ENCODE results near the gene LRMDA.

LRMDA gene

GRCh38 chr10:76397181-76398042 lies 966.0 kb downstream of the LRMDA start:
- no peak for DNase-seq

DNA sequence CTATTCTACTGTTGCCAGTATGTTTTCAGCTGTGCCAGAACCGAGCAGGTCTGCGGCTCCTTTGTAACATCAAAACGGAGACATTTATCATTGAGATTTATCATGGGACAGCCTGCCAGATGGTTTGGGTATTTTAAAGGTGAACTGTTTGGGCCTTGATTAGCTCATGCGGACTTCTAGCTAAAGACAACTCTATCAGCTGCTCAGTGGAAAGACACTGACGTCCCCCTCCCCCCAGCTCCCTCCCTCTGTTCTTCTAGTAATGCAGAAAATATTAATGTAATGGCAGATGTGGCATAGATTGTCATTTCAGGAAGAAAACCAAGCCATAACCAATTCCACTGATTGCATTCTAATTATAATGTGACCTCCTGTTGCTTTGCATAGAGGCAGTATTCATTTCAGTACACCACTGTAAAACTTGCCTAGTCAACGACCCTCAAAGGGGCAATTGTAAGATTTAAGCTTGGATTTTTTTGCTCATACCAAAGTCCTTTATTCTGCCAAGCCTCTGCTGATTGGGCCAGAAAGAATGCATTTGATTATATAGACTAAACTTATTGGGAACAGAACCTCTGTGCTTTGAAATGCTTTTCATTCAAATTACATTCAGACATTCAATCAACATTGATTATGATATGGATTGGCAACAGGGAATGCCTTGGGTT lies 966.8 kb downstream of the LRMDA start:
- DNase-seq = no peak

DNA sequence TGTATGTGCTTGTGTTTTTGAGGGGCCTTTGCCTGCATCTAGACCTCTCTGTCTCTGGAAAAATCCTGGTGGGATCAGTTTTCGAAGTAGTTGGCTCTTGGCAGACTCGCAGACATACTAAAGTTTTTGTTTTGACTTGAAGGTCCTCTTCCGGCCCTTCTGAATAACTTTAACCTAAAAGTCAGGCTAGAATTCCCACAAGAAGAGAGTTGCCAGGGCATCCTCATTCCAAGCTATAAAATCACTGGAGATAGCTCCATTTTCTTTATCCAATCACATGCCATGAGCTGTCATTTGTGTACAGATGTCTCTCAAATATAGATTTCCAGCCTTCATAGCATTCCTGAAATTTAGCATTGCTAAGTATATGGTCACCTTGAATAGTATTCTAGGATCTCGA lies 967.8 kb downstream of the LRMDA start:
- no peak for DNase-seq

- DNase-seq = no peak
These were observed 969.6 kb downstream of the LRMDA start for GRCh38 chr10:76401006-76401405.

- DNase-seq = peak in 1 of 2 donors; percentile 61
These were observed 972.5 kb downstream of the LRMDA start for GRCh38 chr10:76403912-76404311.

GRCh38 chr10:76404531-76404930 lies 973.1 kb downstream of the LRMDA start:
- no peak for DNase-seq

- DNase-seq = no peak
These were observed 974.5 kb downstream of the LRMDA start for GRCh38 chr10:76405922-76406321.

DNA sequence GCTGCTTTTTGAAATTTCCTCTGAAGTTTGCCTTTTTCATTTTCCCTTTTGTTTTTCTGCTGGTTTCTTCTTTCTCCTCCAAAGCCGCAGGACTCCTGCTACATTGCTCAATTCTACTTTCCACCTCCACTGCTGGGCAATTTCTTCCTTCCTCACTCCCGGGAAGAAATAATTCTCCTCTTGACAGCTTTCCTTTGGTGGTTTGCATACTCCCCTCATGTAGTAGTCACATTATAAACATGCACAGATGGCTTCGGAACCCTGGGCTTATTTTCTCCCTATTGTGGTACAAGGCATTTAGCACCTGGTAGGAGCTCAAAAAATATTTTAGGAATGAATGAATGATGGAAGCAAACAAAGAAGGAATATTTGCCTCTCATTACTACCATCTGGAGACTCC lies 977.2 kb downstream of the LRMDA start:
- no peak for DNase-seq

DNA sequence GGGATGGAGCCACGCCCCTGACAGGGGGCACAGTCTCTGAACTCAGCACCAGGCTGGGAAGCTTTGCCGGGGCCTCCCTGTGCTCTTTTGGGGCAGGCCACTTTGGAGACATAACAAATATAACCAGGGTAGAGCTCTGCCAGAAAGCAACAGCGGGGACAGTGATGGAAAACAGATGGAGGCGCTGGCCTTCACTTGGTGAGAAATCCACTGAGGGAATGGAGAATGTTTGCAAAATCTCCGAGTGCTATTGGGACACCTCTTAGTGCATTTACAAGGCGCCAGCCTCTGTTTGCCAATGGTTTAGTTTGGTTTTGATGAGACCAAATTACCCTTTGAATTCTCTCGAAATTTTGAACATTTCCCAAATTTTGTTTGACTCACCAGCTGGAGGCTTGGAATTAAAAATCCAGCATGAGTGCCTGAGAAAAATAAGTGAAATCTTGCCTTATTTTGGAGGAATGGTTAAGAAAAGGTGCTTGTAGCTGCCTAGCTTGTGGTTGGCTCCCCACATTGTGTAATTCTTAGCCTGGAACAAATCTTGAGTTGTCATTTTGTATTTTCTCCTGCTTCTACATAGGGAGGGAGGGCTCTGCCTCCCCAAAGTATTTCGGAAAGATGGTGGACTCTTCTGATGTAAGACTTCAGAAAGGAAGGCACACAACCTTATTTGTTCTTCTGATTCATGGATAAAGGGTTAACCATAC lies 980.5 kb downstream of the LRMDA start:
- no peak for DNase-seq

- no peak for DNase-seq
These were observed 984.1 kb downstream of the LRMDA start for GRCh38 chr10:76415554-76415953.

DNA sequence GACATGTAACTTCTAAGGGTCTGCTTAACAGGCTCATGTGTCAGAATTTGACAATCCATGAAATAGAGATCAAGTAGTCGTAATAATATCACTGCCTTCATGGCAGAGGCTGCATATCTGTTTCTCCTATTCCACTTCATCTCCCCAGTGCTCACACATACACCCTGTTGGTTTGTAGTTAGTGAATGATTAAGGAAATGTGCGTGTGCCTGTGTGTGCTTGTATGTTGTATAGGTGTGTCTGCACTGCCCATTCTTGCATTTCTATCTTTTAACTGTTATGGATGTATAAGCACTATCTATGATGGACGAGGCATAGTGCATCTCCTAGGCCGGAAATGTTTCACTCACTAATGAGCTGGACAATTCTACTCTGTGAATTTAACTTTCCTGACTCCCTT lies 985.2 kb downstream of the LRMDA start:
- no peak for DNase-seq

DNA sequence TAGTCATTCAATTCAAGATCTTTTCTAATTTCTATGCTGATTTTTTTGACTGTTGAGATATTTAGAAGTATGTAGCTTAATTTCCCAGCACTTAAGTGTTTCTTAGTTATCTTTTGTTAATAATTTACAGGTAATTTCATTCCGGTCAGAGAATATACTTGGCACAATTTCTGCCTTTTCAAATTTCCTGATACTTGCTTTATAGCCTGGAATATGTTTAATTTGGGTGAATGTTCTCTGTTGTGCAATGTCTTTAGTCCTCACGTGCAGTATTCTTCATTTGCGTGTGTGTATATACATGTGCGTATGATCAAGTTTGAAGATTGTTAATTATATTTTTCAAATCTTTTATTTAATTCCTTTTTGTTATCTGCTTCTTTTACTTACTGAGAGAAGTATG lies 989.3 kb downstream of the LRMDA start:
- no peak for DNase-seq

GRCh38 chr10:76422769-76423168 lies 991.3 kb downstream of the LRMDA start:
- DNase-seq = no peak

- DNase-seq = no peak
These were observed 997.3 kb downstream of the LRMDA start for GRCh38 chr10:76428551-76429367.

DNA sequence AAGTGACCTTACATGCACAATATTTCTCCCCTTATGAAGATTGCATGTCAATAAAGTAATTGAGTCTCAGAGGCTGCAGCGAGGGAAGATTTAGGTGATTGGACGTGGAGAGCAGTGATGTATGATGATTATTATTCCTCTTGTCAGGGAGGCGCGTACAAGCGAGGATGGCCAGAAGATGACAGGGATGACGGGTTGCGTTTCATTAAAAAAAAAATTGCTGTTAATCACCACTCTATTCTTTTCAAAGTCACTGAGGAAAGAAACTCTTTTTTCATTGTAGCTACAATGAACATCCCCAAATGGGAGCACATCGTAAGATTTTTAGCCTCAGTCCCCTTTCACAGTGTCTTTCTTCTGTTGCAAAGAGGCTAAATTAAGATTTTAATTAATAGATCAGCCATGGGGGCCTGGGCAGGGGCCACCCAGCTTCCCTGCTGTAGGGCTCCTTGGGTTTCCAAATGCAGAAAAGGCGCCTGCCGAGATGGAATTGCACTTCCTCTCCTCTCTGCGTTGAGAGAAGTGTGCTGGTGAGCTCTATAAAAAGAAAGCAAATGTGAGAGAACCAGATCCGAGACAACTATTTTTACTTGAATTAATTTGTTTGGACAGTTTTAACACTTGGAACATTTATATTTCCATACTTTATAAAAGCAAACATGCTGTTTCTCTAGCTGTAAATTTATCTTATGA lies 998.1 kb downstream of the LRMDA start:
- DNase-seq = no peak

DNA sequence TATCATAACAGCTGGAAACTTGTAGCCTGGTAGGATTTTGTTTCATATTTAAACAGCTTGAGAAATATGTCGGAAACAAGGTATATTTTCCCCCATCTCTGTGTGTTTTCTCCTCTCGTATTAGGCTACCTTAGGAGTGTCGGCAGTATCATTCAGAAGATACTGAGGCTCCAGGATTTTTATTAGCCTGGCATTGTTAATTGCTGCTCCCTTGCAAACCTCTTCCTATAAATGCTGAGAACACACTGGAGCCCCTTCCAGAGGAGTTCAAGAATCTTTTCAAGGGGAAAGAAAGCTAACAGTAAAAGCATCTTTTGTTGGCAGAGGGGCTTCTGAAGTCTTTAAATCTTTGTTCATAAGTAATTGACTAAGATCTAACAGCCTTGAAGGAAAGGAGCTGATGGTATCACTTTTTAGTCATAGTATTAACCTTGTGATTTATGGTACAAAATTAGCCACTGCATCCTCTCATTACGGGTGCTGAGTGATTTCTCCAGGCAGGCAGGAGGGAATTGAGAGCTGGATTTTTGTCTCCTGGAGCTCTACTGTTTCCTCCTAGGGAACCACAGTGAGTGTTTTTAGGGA lies 998.7 kb downstream of the LRMDA start:
- no peak for DNase-seq

- no peak for DNase-seq
These were observed 1000.9 kb downstream of the LRMDA start for GRCh38 chr10:76432016-76433012.

DNA sequence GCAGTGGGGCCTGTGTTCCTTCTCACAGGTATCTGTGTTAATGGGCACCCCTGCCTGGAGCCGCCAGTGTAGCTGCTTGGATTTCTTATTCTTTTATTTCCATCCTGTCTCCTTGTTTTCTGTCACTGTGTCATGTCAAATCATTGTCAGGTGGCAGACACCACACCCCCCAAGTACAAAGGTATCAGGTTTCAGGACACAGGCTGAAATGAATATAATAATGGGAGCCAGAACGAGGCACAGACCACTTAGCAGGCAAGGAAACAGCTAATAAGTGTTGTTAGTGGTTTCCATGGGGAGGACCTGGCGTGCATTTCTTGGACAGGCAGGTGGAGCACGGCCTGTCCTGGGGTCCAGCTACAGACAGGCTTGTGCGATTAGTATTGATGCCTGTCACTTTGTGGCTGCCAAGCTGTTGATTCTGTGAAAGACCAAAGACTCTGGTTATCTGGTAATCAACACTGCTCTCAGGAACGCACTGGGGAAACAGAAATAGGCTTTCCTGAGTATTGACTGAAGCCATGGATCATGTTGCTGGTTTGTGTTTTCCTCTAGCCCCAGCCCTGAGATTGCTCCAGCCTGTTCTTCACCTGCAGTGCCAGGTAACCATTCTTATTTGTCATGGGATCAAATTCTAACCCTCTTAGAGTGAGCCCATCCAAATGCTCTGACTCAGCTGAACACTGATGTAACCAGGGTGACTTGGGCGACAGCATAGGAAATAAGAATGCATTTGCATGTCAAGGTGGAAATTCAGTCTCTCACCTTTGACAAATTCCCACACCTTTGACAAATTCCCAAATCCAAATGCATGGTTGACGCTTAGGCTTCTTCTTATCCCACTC lies 1002.0 kb downstream of the LRMDA start:
- DNase-seq = no peak

DNA sequence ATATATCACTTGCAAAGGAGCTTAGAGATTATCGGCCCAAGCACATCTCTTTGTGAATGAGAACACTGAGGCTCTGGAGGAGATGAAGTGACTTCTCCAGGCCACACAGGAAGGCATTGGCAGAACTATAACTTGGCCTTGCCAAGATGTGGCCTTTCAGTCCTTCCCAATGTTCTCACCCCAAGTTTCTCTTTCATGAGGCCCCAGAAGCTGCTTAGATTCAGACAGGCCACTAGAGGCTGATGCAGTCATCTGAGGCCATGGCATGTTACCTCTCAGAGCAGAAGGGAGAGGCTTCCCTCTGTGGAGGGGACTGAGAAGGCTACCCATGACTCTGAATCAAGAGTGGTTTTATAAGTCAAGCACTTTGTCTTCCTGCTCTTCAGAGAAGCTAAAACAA lies 1003.7 kb downstream of the LRMDA start:
- no peak for DNase-seq

GRCh38 chr10:76436401-76436811 lies 1005.0 kb downstream of the LRMDA start:
- no peak for DNase-seq

Data from CD4-positive, alpha-beta T cell treated with Interleukin-1 beta for 1 hour (primary cell).